ENCODE results near the gene HOOK2. TPM values are rescaled to one million over a fixed set of nuclear protein-coding genes. Genes with fewer than 3 reads are reported as not detected.

The HOOK2 gene
- polyA plus RNA-seq, 1 donor from 2014 or later, result 28.4 TPM

DNA sequence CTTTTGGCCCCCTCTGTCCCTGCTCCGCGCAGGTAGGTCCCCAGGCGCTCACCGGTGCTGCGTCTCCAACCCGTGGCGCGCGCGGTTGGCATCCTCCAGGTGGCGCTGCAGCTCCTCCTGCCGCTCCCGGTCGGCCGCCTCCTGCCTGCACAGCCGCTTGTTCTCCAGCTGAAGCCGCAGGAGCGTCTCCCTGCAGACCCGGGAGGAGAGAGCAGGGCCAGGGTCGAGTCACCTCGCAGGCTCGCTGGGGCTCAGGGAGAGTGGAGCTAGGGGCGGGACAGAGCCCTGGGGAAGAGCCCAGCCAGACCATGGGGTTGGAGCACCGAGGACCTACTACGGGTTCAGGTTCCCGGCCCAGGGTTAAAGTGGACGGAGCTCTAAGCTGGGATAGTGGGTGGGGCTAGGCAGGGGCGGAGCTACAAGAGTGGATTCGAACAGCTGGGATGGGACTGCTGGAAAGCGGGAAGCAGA, 9.3 kb downstream of the HOOK2 start:
- Histone ChIP-seq H3K27me3 (ENCODE audit: insufficient read depth, low read depth, low read length) (no peaks in the 10 kb centered on the region), H3K9me2 (ENCODE audit: insufficient read depth, low read length) (no peaks in the 10 kb centered on the region), H3K4me2 (ENCODE audit: low read length) (no peak overlapping the region), H3K36me3 (ENCODE audit: insufficient read depth, low read length) (no peaks in the 10 kb centered on the region), H3K4me3 (ENCODE audit: low read length) (no peak overlapping the region), H4K20me1 (ENCODE audit: insufficient read depth) (no peaks in the 10 kb centered on the region), H3K9ac (ENCODE audit: low read length) (no peak overlapping the region), H3K9me3 (ENCODE audit: low read length) (no peaks in the 10 kb centered on the region), H3F3A (ENCODE audit: insufficient read depth, low read length, poor library complexity, severe bottlenecking) (no peaks in the 10 kb centered on the region), H3K27ac (ENCODE audit: low read length) (no peak overlapping the region), H2AFZ (ENCODE audit: low read depth, low read length) (no peak overlapping the region), H3K79me2 (replicated peaks; ENCODE audit: insufficient read depth, low read length) (no peaks in the 10 kb centered on the region)
- TF ChIP-seq TAF1 (IDR thresholded peaks at IDR 0.05; ENCODE audit: low read depth), result no peak
- TF ChIP-seq POLR2AphosphoS5 (IDR thresholded peaks at IDR 0.05), result no peak
- TF ChIP-seq SMC3 (conservative IDR thresholded peaks at IDR 0.05; ENCODE audit: poor library complexity), result no peak

DNA sequence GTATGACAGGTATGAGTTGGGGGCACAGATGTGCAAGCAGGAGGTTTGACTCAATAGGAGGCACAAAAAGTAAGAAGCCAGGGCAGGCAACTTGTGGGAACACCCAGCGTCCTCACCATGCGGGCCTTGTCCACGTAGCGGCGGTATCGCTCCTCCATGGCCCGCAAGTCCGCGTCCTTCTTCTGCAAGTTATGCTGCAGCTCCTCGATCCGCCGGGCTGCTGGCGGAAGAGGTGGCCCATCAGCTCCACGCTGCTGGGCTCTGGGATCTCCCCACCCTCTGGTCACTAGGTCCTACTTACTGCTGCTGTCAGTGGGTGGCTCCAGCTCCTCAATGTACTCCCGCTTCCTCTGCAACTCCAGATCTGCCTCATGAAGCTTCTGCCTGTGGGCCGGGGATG, 10.7 kb downstream of the HOOK2 start:
- Histone ChIP-seq H3K27ac (ENCODE audit: low read length) (no peak overlapping the region), H3F3A (ENCODE audit: insufficient read depth, low read length, poor library complexity, severe bottlenecking) (no peaks in the 10 kb centered on the region), H3K79me2 (replicated peaks; ENCODE audit: insufficient read depth, low read length) (no peaks in the 10 kb centered on the region), H3K4me3 (ENCODE audit: low read length) (no peak overlapping the region), H3K4me2 (ENCODE audit: low read length) (no peak overlapping the region), H3K36me3 (ENCODE audit: insufficient read depth, low read length) (no peaks in the 10 kb centered on the region), H3K9ac (ENCODE audit: low read length) (no peak overlapping the region), H3K9me3 (ENCODE audit: low read length) (no peaks in the 10 kb centered on the region), H2AFZ (ENCODE audit: low read depth, low read length) (no peak overlapping the region), H3K27me3 (ENCODE audit: insufficient read depth, low read depth, low read length) (no peaks in the 10 kb centered on the region), H3K9me2 (ENCODE audit: insufficient read depth, low read length) (no peaks in the 10 kb centered on the region), H4K20me1 (ENCODE audit: insufficient read depth) (no peaks in the 10 kb centered on the region)
- TF ChIP-seq MXI1 (conservative IDR thresholded peaks at IDR 0.05; ENCODE audit: poor library complexity, severe bottlenecking) (no peak), EZH2 (IDR thresholded peaks at IDR 0.05; ENCODE audit: borderline replicate concordance, insufficient read depth, low read length, poor library complexity, severe bottlenecking) (no peak), TAF1 (IDR thresholded peaks at IDR 0.05; ENCODE audit: low read depth) (no peak), EP300 (conservative IDR thresholded peaks at IDR 0.05; ENCODE audit: poor library complexity, severe bottlenecking) (no peak), SMC3 (conservative IDR thresholded peaks at IDR 0.05; ENCODE audit: poor library complexity) (no peak), RAD21 (conservative IDR thresholded peaks at IDR 0.05) (no peak), POLR2AphosphoS5 (IDR thresholded peaks at IDR 0.05) (no peak)
- TF ChIP-seq, protein P1, sequence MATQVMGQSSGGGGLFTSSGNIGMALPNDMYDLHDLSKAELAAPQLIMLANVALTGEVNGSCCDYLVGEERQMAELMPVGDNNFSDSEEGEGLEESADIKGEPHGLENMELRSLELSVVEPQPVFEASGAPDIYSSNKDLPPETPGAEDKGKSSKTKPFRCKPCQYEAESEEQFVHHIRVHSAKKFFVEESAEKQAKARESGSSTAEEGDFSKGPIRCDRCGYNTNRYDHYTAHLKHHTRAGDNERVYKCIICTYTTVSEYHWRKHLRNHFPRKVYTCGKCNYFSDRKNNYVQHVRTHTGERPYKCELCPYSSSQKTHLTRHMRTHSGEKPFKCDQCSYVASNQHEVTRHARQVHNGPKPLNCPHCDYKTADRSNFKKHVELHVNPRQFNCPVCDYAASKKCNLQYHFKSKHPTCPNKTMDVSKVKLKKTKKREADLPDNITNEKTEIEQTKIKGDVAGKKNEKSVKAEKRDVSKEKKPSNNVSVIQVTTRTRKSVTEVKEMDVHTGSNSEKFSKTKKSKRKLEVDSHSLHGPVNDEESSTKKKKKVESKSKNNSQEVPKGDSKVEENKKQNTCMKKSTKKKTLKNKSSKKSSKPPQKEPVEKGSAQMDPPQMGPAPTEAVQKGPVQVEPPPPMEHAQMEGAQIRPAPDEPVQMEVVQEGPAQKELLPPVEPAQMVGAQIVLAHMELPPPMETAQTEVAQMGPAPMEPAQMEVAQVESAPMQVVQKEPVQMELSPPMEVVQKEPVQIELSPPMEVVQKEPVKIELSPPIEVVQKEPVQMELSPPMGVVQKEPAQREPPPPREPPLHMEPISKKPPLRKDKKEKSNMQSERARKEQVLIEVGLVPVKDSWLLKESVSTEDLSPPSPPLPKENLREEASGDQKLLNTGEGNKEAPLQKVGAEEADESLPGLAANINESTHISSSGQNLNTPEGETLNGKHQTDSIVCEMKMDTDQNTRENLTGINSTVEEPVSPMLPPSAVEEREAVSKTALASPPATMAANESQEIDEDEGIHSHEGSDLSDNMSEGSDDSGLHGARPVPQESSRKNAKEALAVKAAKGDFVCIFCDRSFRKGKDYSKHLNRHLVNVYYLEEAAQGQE (IDR thresholded peaks at IDR 0.05; ENCODE audit: borderline replicate concordance), result no peak
- TF ChIP-seq, protein P2, sequence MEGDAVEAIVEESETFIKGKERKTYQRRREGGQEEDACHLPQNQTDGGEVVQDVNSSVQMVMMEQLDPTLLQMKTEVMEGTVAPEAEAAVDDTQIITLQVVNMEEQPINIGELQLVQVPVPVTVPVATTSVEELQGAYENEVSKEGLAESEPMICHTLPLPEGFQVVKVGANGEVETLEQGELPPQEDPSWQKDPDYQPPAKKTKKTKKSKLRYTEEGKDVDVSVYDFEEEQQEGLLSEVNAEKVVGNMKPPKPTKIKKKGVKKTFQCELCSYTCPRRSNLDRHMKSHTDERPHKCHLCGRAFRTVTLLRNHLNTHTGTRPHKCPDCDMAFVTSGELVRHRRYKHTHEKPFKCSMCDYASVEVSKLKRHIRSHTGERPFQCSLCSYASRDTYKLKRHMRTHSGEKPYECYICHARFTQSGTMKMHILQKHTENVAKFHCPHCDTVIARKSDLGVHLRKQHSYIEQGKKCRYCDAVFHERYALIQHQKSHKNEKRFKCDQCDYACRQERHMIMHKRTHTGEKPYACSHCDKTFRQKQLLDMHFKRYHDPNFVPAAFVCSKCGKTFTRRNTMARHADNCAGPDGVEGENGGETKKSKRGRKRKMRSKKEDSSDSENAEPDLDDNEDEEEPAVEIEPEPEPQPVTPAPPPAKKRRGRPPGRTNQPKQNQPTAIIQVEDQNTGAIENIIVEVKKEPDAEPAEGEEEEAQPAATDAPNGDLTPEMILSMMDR (IDR thresholded peaks at IDR 0.05; ENCODE audit: poor library complexity, severe bottlenecking), result no peak

DNA sequence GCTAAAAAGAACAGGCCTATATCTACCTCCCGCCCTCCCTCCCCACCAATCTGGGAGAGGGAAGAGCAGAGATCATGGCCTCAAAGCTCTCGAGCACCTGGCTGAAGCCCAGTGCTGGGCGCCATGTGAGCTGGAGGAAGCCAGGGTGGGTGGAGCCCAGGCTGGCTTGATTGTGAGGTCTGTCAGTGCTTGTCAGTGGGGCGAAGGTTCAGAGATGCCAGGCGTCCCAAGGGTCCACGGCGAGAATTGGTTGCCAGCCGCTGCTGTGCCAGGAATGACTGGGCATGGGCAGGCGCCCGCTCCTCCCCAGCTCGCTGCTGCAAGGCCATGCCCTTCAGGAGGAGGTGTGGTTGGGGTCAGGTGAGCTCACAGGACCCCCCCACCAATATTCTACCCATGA, 12.3 kb downstream of the HOOK2 start:
- Histone ChIP-seq H3K4me2 (ENCODE audit: low read length) (no peak overlapping the region), H3K27me3 (ENCODE audit: insufficient read depth, low read depth, low read length) (no peaks in the 10 kb centered on the region), H3F3A (ENCODE audit: insufficient read depth, low read length, poor library complexity, severe bottlenecking) (no peaks in the 10 kb centered on the region), H3K36me3 (ENCODE audit: insufficient read depth, low read length) (no peaks in the 10 kb centered on the region), H3K9ac (ENCODE audit: low read length) (no peak overlapping the region), H4K20me1 (ENCODE audit: insufficient read depth) (no peaks in the 10 kb centered on the region), H3K79me2 (replicated peaks; ENCODE audit: insufficient read depth, low read length) (no peaks in the 10 kb centered on the region), H3K9me3 (ENCODE audit: low read length) (no peaks in the 10 kb centered on the region), H3K9me2 (ENCODE audit: insufficient read depth, low read length) (no peaks in the 10 kb centered on the region), H2AFZ (ENCODE audit: low read depth, low read length) (no peak overlapping the region), H3K4me3 (ENCODE audit: low read length) (no peak overlapping the region), H3K27ac (ENCODE audit: low read length) (no peak overlapping the region)
- no peak for TF ChIP-seq RAD21 (conservative IDR thresholded peaks at IDR 0.05)

Data from neural cell (in vitro differentiated cells).